HUES64 (cell line): Measurements from ENCODE around the gene TBCCD1.
"Not testable (repeated sequence)": the region's sequence is repeated elsewhere in the genome, so short reads cannot be mapped to it uniquely, and the experiment has no call there.

ENCODE experiments used
- H3K27ac ChIP-seq: 2 replicates; pipeline ENCODE4 v1.7.0; 2013; ENCODE audit warnings: low read depth, low read length, inconsistent platforms
- H3K27me3 ChIP-seq: 2 replicates; pipeline ENCODE4 v1.6.1; 2013; ENCODE audit warnings: mild to moderate bottlenecking, low read length; ENCODE audit not compliant: insufficient read depth
- H3K36me3 ChIP-seq: 2 replicates; pipeline ENCODE4 v1.6.1; 2013; ENCODE audit warnings: mild to moderate bottlenecking, low read length; ENCODE audit not compliant: insufficient read depth
- H3K4me1 ChIP-seq: 2 replicates; pipeline ENCODE4 v1.6.1; 2013; ENCODE audit warnings: mild to moderate bottlenecking, low read length, moderate library complexity; ENCODE audit not compliant: insufficient read depth
- H3K4me3 ChIP-seq: 2 replicates; pipeline ENCODE4 v1.5.1; 2013; ENCODE audit warnings: mild to moderate bottlenecking, low read length, moderate library complexity
- H3K9ac ChIP-seq: 2 replicates; pipeline ENCODE4 v1.6.1; 2013; ENCODE audit warnings: mild to moderate bottlenecking, low read depth, low read length
- H3K9me3 ChIP-seq: 2 replicates; pipeline ENCODE4 v1.6.1; 2013; ENCODE audit warnings: low read depth, low read length; ENCODE audit not compliant: insufficient read depth
- WGBS: fragments of 150-250, 120-280 bp; methylation state at CpG from one replicate; pipeline ENCODE4 v1.1.7; 2013; ENCODE audit warnings: missing lambda C conversion rate; 5-methylcytosine and 5-hydroxymethylcytosine counted together

The TBCCD1 gene

DNA sequence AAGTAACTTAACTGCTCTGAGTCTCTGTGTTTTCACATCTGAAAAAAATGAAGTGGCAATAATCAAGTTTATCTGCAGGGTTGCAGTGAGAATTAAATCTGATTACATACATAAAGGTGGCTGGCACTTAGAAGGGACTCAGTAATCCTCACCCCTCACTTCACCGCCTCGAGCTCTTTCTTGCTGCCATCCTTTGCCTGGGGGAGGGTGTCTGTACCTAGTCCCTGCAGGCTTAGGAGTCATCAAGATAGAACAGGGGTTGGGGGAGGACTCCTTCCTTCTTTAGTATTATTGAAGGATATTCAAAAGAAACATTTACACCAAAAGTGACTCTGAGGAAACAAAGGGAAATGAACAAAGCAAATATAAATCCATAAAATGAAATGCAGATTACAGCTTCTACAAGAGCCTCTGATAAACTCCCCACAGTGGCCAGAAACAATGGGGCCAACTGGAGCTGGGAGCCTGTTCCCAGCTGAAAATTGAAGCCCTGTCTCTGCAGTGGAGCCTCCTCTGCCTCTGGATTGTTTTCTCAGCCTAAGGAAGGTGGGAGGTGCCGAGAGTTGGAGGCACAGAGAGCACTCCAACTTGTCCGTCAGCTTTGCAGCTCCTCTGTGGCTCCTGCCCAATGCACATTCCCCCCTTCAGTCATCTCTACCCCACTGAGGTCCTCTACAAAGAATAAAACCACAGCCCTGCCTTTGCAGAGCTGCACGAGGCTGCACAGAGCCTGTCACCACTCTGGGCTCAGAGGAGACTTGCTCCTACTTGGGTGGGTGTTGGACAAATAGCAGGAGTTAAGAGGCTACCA, 64.8 kb downstream of the TBCCD1 start:
- Histone ChIP-seq H3K9ac (no peak overlapping the region), H3K27me3 (no peaks in the 10 kb centered on the region), H3K4me1 (peaks cover 12% of the 10 kb centered on the region; the same call in 1 of the 2 replicates), H3K36me3 (no peaks in the 10 kb centered on the region), H3K9me3 (no peaks in the 10 kb centered on the region), H3K27ac (no peak overlapping the region), H3K4me3 (no peak overlapping the region)
- 76% methylated on average over 5 of the region's 5 CpGs for WGBS

DNA sequence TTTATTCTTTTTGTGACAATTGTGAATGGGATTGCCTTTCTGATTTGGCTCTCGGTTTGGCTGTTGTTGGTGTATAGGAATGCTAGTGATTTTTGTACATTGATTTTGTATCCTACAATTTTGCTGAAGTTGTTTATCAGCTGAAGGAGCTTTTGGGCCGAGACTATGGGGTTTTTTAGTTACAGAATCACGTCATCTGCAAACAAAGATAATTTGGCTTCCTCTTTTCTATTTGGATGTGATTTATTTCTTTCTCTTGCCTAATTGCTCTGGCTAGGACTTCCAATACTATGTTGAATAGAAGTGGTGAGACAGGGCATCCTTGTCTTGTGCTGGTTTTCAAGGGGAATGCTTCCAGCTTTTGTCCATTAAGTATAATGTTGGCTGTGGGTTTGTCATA, 67.2 kb downstream of the TBCCD1 start:
- H3K27ac ChIP-seq, H3K4me3 ChIP-seq, H3K36me3 ChIP-seq, H3K9ac ChIP-seq, H3K27me3 ChIP-seq, H3K9me3 ChIP-seq: not testable (repeated sequence)
- peaks cover 12% of the 10 kb centered on the region; the same call in 1 of the 2 replicates for H3K4me1 ChIP-seq
- WGBS, result 90% methylated on average over 3 of the region's 3 CpGs

DNA sequence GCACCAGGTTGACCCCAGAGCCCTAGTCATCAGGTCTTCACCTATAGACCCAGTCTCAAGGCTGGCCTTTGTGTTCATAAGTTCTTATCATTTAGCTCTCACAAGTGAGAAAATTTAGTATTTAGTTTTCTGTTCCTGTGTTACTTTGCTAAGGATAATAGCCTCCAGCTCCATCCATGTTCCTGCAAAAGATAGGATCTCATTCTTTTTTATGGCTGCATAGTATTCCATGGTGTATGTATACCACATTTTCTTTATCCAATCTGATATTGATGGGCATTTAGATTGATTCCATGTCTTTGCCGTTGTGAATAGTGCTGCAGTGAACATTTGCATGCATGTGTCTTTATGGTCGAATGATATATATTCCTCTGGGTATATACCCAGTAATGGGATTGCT, 69.1 kb downstream of the TBCCD1 start:
- H3K9ac ChIP-seq, H3K4me3 ChIP-seq, H3K27me3 ChIP-seq, H3K9me3 ChIP-seq, H3K36me3 ChIP-seq, H3K27ac ChIP-seq: not testable (repeated sequence)
- peaks cover 11% of the 10 kb centered on the region; the same call in 1 of the 2 replicates for H3K4me1 ChIP-seq
- 95% methylated on average over 2 of the region's 2 CpGs for WGBS

DNA sequence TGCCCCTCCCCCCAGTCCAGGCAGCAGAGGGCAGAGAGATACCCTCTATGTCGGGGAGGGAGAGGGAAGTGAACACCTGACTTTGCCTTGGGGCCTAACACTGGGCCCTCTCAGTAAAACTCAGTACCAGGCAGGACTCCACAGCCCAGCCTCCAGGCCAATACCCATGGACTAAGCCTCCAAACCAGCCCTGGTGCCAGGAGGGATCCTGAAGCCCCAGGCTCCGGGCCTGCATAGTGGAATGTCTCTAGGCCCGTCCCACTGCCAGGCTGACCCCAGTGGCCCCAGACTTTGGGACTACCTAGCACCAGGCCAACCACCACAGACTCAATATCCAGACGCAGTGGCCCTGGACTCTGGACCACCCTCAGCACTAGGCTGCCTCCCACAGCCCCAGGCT, 69.5 kb downstream of the TBCCD1 start:
- Histone ChIP-seq H3K36me3 (no peaks in the 10 kb centered on the region), H3K4me1 (peaks cover 7% of the 10 kb centered on the region; the same call in 1 of the 2 replicates), H3K4me3 (no peak overlapping the region), H3K9ac (no peak overlapping the region), H3K27me3 (no peaks in the 10 kb centered on the region), H3K27ac (no peak overlapping the region), H3K9me3 (no peaks in the 10 kb centered on the region)
- 94% methylated on average over 4 of the region's 4 CpGs for WGBS

DNA sequence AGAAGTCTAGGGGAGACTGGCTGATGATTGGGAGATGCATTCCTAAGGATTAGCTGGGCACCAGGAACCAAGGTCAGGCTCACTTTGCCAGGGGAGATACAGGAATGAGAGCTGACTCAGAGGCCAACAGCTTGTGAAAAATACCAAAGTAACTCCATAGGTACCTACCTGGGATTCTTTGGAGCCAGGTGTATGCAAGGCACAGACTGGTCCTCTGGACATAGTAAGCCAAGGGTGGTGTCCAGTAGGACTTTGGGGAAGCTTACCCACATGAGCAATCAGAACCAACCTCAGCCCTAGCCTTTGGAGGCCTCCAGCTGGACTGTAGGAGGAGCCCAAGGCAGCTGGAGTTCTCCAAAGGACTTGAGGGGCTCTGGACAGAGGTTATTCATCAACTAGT, 70.5 kb downstream of the TBCCD1 start:
- Histone ChIP-seq H3K36me3 (no peaks in the 10 kb centered on the region), H3K9ac (no peak overlapping the region), H3K4me1 (no peaks in the 10 kb centered on the region), H3K27ac (no peak overlapping the region), H3K27me3 (no peaks in the 10 kb centered on the region), H3K4me3 (no peak overlapping the region), H3K9me3 (no peaks in the 10 kb centered on the region)
